Prostate gland (tissue), 2 donors: ENCODE measurements around the gene SPCS3. TPM values are rescaled to one million over a fixed set of nuclear protein-coding genes. Genes with fewer than 3 reads are reported as not detected.
A peak's percentile ranks its signal among the peaks of the same experiment; 100 is the strongest.

ENCODE experiments used
- DNase-seq: peaks from one replicate; pipeline ENCODE4 v3.0.0-alpha.2; 2019; ENCODE audit warnings: low spot score
- H3K27ac ChIP-seq, 2 donors: fragments of 200-600 bp; sonication (generic); 2 replicates each; pipeline ENCODE4 v1.5.1; 2017 to 2019
- H3K27me3 ChIP-seq: fragments of 200-600 bp; sonication (generic); replicated peaks from 2 replicates; pipeline ENCODE4 v1.5.1; 2019; ENCODE audit not compliant: insufficient read depth
- H3K36me3 ChIP-seq, 2 donors: fragments of 200-600 bp; sonication (generic); 1 replicate in 1 of 2; 2 replicates in 1 of 2; pipeline versions ENCODE4 v1.5.1 to v1.8.1; 2017 to 2019
- H3K4me1 ChIP-seq: fragments of 200-600 bp; sonication (generic); replicated peaks from 2 replicates; pipeline ENCODE4 v1.5.1; 2019
- H3K4me3 ChIP-seq, 2 donors: fragments of 200-600 bp; sonication (generic); 2 replicates each; pipeline ENCODE4 v1.5.1; 2017 to 2019
- H3K9me3 ChIP-seq: fragments of 200-600 bp; sonication (generic); 2 replicates; pipeline ENCODE4 v1.5.1; 2017
- POLR2A ChIP-seq: fragments of 450-650 bp; IDR thresholded peaks from one replicate; pipeline ENCODE4 v1.6.1; 2016; ENCODE audit warnings: antibody characterized with exemption, mild to moderate bottlenecking
- POLR2AphosphoS5 ChIP-seq: sonication (generic); formaldehyde crosslinking; IDR thresholded peaks from one replicate; pipeline ENCODE4 v1.6.1; 2017; ENCODE audit warnings: antibody characterized with exemption
- WGBS: methylation state at CpG from one replicate; pipeline ENCODE4 v1.1.5; 2018; 5-methylcytosine and 5-hydroxymethylcytosine counted together
- intact Hi-C: fragments of 100-400 bp; cut with DNase I; formaldehyde crosslinking; loops from one replicate; pipeline ENCODE4 v1.14.2; 2022
- total RNA-seq, 2 donors: library from RNA; depleted of rRNA; stranded (reverse); fragments of >200 nt; gene quantifications; one replicate each; pipeline ENCODE4 v1.1.0, GENCODE V29; 2016
- TF ChIP-seq, protein P1 (sequence below), 4 experiments: fragments of 200-600 bp in 2 of 4; fragments of 450-650 bp in 2 of 4; sonication (generic) in 2 of 4; IDR thresholded peaks; 1 replicate in 3 of 4; 2 replicates in 1 of 4; pipeline ENCODE4 v1.5.1; 2016 to 2019; ENCODE audit warnings: antibody characterized with exemption in 4 of 4, mild to moderate bottlenecking in 2 of 4, moderate library complexity in 2 of 4

Gene SPCS3
- total RNA-seq, result 10 to 100 TPM; 41.7 to 68.4 TPM

GRCh38 chr4:176319704-176320339 lies at the start of gene SPCS3:
Gene SPCS3 (plus strand): TSS chr4:176319966. CDS start chr4:176320077, 111 bp downstream.
- under 1% methylated on average over 67 of the region's 94 CpGs for WGBS
- no peaks in the 10 kb centered on the region for H3K9me3 ChIP-seq
- H3K4me3 ChIP-seq, result peak within 1 kb of the TSS; percentile 87 to 93
- DNase-seq, result peak; percentile 97
- TF ChIP-seq, protein P1, sequence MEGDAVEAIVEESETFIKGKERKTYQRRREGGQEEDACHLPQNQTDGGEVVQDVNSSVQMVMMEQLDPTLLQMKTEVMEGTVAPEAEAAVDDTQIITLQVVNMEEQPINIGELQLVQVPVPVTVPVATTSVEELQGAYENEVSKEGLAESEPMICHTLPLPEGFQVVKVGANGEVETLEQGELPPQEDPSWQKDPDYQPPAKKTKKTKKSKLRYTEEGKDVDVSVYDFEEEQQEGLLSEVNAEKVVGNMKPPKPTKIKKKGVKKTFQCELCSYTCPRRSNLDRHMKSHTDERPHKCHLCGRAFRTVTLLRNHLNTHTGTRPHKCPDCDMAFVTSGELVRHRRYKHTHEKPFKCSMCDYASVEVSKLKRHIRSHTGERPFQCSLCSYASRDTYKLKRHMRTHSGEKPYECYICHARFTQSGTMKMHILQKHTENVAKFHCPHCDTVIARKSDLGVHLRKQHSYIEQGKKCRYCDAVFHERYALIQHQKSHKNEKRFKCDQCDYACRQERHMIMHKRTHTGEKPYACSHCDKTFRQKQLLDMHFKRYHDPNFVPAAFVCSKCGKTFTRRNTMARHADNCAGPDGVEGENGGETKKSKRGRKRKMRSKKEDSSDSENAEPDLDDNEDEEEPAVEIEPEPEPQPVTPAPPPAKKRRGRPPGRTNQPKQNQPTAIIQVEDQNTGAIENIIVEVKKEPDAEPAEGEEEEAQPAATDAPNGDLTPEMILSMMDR (IDR thresholded peaks at IDR 0.05), result peak in 2 of 4 experiments; percentile 10 to 11
- TF ChIP-seq POLR2A (peak; percentile 82), POLR2AphosphoS5 (peak; percentile 96)
- no peaks in the 10 kb centered on the region for H3K27me3 ChIP-seq
- H3K4me1 ChIP-seq, result no peaks in the 10 kb centered on the region
- intact Hi-C loops, result loop anchor here (10.0 kb wide), 1 partner anchor 45 kb away; no protein-coding TSS in a partner anchor
- peak within 1 kb of the TSS; percentile 92 to 96 for H3K27ac ChIP-seq
- no peaks in the 10 kb centered on the region for H3K36me3 ChIP-seq

- H3K27me3 ChIP-seq, result no peaks in the 10 kb centered on the region
- no peaks in the 10 kb centered on the region for H3K36me3 ChIP-seq
- intact Hi-C loops, result loop anchor here (10.0 kb wide), 2 partner anchors 54 to 76 kb away; partner anchors contain the start of gene SPATA4
- no peaks in the 10 kb centered on the region for H3K4me1 ChIP-seq
- no peak overlapping the region for H3K27ac ChIP-seq
- DNase-seq, result no peak
- no peak overlapping the region for H3K4me3 ChIP-seq
- WGBS, result 40% methylated on average over 5 of the region's 5 CpGs
- no peaks in the 10 kb centered on the region for H3K9me3 ChIP-seq
- TF ChIP-seq, protein P1 (IDR thresholded peaks at IDR 0.05), result no peak
- TF ChIP-seq POLR2AphosphoS5 (no peak), POLR2A (no peak)
Measured at GRCh38 chr4:176270669-176271068, 49.1 kb upstream of the SPCS3 start.

DNA sequence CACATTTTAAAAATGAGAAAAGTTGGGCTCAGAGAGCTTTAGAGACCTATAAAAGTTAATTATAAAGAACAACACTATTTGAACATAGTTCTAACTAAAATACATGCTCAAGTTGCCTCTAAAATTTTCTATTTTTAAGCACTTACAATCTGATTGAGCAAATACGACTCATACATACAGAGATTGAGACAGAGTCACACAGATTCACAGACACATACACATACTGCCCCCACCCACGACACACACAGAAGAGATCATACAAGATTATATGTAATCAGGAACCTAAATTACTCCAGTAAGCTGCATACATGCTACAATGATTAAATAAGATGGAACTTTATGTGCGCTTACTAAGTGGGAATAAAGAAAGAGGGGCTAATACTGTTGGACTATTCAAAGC lies 48.0 kb upstream of the SPCS3 start:
- H3K4me1 ChIP-seq, result no peaks in the 10 kb centered on the region
- H3K9me3 ChIP-seq, result no peaks in the 10 kb centered on the region
- H3K4me3 ChIP-seq, result no peak overlapping the region
- no peaks in the 10 kb centered on the region for H3K27me3 ChIP-seq
- no peak overlapping the region for H3K27ac ChIP-seq
- WGBS, result 85% methylated on average over 3 of the region's 3 CpGs
- H3K36me3 ChIP-seq, result no peaks in the 10 kb centered on the region
- DNase-seq, result no peak
- TF ChIP-seq, protein P1 (IDR thresholded peaks at IDR 0.05), result no peak
- no peak for TF ChIP-seq POLR2A
- TF ChIP-seq POLR2AphosphoS5, result no peak
- intact Hi-C loops, result loop anchor here (10.0 kb wide), 2 partner anchors 53 to 77 kb away; partner anchors contain the start of gene SPATA4

- H3K4me1 ChIP-seq, result no peaks in the 10 kb centered on the region
- no peaks in the 10 kb centered on the region for H3K36me3 ChIP-seq
- H3K27me3 ChIP-seq, result no peaks in the 10 kb centered on the region
- no peaks in the 10 kb centered on the region for H3K9me3 ChIP-seq
- no peak overlapping the region for H3K4me3 ChIP-seq
- DNase-seq, result no peak
- intact Hi-C loops, result loop anchor here (10.0 kb wide), 2 partner anchors 52 to 78 kb away; partner anchors contain the start of gene SPATA4
- 77% methylated on average over 3 of the region's 3 CpGs for WGBS
- TF ChIP-seq, protein P1 (IDR thresholded peaks at IDR 0.05), result no peak
- no peak overlapping the region for H3K27ac ChIP-seq
Measured at GRCh38 chr4:176272799-176273198, 47.0 kb upstream of the SPCS3 start.

DNA sequence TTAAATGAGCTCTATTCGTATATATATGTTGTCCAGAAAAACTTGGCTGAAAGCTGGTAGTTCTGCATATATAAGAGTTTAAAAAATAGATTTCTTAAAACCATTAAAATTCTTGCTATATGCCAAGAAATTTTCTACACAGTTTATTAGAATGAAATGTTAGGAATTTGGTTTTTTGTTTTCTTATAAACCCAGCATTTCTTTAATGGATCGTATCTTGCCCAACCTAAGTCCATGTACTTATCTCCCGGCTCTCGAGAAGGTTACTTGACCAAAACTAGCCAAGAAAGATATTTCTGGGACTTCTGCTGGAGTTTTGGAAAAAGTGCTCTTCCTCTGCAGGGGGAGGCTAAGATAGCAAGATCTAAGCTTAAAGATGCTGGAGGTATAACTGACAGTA lies 46.0 kb upstream of the SPCS3 start:
- TF ChIP-seq POLR2AphosphoS5, result no peak
- no peak for TF ChIP-seq POLR2A
- TF ChIP-seq, protein P1 (IDR thresholded peaks at IDR 0.05), result no peak
- DNase-seq, result no peak
- no peaks in the 10 kb centered on the region for H3K9me3 ChIP-seq
- H3K27me3 ChIP-seq, result no peaks in the 10 kb centered on the region
- H3K4me1 ChIP-seq, result no peaks in the 10 kb centered on the region
- H3K4me3 ChIP-seq, result no peak overlapping the region
- no peak overlapping the region for H3K27ac ChIP-seq
- intact Hi-C loops, result loop anchor here (10.0 kb wide), 2 partner anchors 51 to 79 kb away; partner anchors contain the start of gene SPATA4
- WGBS, result 91% methylated on average over 4 of the region's 4 CpGs
- no peaks in the 10 kb centered on the region for H3K36me3 ChIP-seq
